Caco-2 (cell line): ENCODE data around the gene BLMH. TPM values are rescaled to one million over a fixed set of nuclear protein-coding genes. Genes with fewer than 3 reads are reported as not detected.

ENCODE experiments used
- BruUV-seq: library from RNA; stranded (reverse); fragments of 400-500 nt; replicated peaks from 2 replicates; lab custom pipeline; 2021; lab: Mats Ljungman, UMichigan
- CTCF ChIA-PET: fragments of 300-600 bp; sonication (Branson Sonifier 250); formaldehyde crosslinking; loops from one replicate; lab custom pipeline; 2022; ENCODE audit warnings: antibody characterized with exemption; lab: Charles Lee
- POLR2A ChIA-PET: fragments of 300-600 bp; sonication (Branson Sonifier 250); formaldehyde crosslinking; loops from one replicate; lab custom pipeline; 2022; ENCODE audit warnings: antibody characterized with exemption; lab: Charles Lee
- DNase-seq, 2 experiments: peaks; one replicate each; pipeline versions ENCODE4 v3.0.0 to v3.0.0-alpha.2; 2020 to 2022
- H3K27me3 ChIP-seq: replicated peaks from 2 replicates; pipeline ENCODE4 v1.6.0; 2011; ENCODE audit warnings: low read length; ENCODE audit not compliant: control insufficient read depth, insufficient read depth
- H3K36me3 ChIP-seq: 2 replicates; pipeline ENCODE4 v1.5.1; 2011; ENCODE audit warnings: low read length; ENCODE audit not compliant: control insufficient read depth, insufficient read depth
- H3K4me1 ChIP-seq: fragments of 250-450 bp; sonication (Bioruptor Pico); 2 replicates; pipeline ENCODE4 v1.5.1; 2020; ENCODE audit warnings: mild to moderate bottlenecking
- H3K4me3 ChIP-seq: 2 replicates; pipeline ENCODE4 v1.5.1; 2011; ENCODE audit warnings: low read depth, mild to moderate bottlenecking, control low read depth, low read length
- H3K9me3 ChIP-seq: fragments of 250-450 bp; sonication (Bioruptor Pico); 2 replicates; pipeline ENCODE4 v1.5.1; 2020; ENCODE audit warnings: mild to moderate bottlenecking, moderate library complexity
- H3K27ac Mint-ChIP-seq: one replicate; pipeline ENCODE4 v1.8.0; 2022; ENCODE audit warnings: mixed read lengths; ENCODE audit not compliant: unreplicated experiment
- H3K27me3 Mint-ChIP-seq: one replicate; pipeline ENCODE4 v1.8.0; 2022; ENCODE audit warnings: mixed read lengths; ENCODE audit not compliant: insufficient read depth, unreplicated experiment
- H3K36me3 Mint-ChIP-seq: one replicate; pipeline ENCODE4 v1.8.0; 2022; ENCODE audit warnings: mild to moderate bottlenecking, mixed read lengths; ENCODE audit not compliant: insufficient read depth, unreplicated experiment
- H3K4me1 Mint-ChIP-seq: one replicate; pipeline ENCODE4 v1.8.0; 2022; ENCODE audit warnings: low read depth, mixed read lengths; ENCODE audit not compliant: unreplicated experiment
- H3K4me3 Mint-ChIP-seq: one replicate; pipeline ENCODE4 v1.8.0; 2022; ENCODE audit warnings: mild to moderate bottlenecking, moderate library complexity, mixed read lengths; ENCODE audit not compliant: unreplicated experiment
- H3K9me3 Mint-ChIP-seq: one replicate; pipeline ENCODE4 v1.8.0; 2022; ENCODE audit warnings: mixed read lengths; ENCODE audit not compliant: unreplicated experiment
- intact Hi-C: fragments of 100-400 bp; cut with micrococcal nuclease; formaldehyde crosslinking; loops from one replicate; pipeline ENCODE4 v1.10.0; 2022; ENCODE audit not compliant: unreplicated experiment
- total RNA-seq: library from RNA; stranded (reverse); gene quantifications from 2 replicates; pipeline ENCODE4 v1.2.3, GENCODE V29; 2022
- TF ChIP-seq, protein P1 (sequence below), 2 experiments: fragments of 200-600 bp in 1 of 2; IDR thresholded peaks; 1 replicate in 1 of 2; 2 replicates in 1 of 2; pipeline versions ENCODE4 v1.5.1 to v1.8.0; 2011 to 2022; ENCODE audit warnings: antibody characterized with exemption in 1 of 2, control low read depth in 1 of 2, inconsistent platforms in 1 of 2, low read depth in 1 of 2, low read length in 1 of 2, mild to moderate bottlenecking in 1 of 2, moderate library complexity in 1 of 2; ENCODE audit not compliant: insufficient read depth in 1 of 2, severe bottlenecking in 1 of 2, unreplicated experiment in 1 of 2

BLMH gene
- total RNA-seq, 1 experiment from 2014 or later, result 56.1 TPM

- no peaks in the 10 kb centered on the region for H3K9me3 Mint-ChIP-seq
- no peak overlapping the region for H3K27ac Mint-ChIP-seq
- TF ChIP-seq, protein P1, sequence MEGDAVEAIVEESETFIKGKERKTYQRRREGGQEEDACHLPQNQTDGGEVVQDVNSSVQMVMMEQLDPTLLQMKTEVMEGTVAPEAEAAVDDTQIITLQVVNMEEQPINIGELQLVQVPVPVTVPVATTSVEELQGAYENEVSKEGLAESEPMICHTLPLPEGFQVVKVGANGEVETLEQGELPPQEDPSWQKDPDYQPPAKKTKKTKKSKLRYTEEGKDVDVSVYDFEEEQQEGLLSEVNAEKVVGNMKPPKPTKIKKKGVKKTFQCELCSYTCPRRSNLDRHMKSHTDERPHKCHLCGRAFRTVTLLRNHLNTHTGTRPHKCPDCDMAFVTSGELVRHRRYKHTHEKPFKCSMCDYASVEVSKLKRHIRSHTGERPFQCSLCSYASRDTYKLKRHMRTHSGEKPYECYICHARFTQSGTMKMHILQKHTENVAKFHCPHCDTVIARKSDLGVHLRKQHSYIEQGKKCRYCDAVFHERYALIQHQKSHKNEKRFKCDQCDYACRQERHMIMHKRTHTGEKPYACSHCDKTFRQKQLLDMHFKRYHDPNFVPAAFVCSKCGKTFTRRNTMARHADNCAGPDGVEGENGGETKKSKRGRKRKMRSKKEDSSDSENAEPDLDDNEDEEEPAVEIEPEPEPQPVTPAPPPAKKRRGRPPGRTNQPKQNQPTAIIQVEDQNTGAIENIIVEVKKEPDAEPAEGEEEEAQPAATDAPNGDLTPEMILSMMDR (IDR thresholded peaks at IDR 0.05; ENCODE audit: insufficient read depth in 1 of 2, low read depth in 1 of 2, low read length in 1 of 2, severe bottlenecking in 1 of 2, unreplicated experiment in 1 of 2), result no peak
- ChIA-PET CTCF (no interaction called here), POLR2A (no interaction called here)
- no peak overlapping the region for H3K4me3 Mint-ChIP-seq
- H3K4me1 Mint-ChIP-seq, result peaks cover 8% of the 10 kb centered on the region
- no peaks in the 10 kb centered on the region for H3K27me3 Mint-ChIP-seq
- no TSS peak for BruUV-seq
- no peak overlapping the region for H3K4me3 ChIP-seq
- intact Hi-C loops, result no loop called here
- DNase-seq, result no peak
- no peaks in the 10 kb centered on the region for H3K36me3 Mint-ChIP-seq
- no peaks in the 10 kb centered on the region for H3K27me3 ChIP-seq
- no peaks in the 10 kb centered on the region for H3K9me3 ChIP-seq
- H3K4me1 ChIP-seq, result 0 out of 2 replicates have a peak, but pooled peaks cover 4% of the 10 kb centered on the region
- H3K36me3 ChIP-seq, result no peaks in the 10 kb centered on the region
These were observed 20.5 kb upstream of the BLMH start for GRCh38 chr17:30312226-30312625.

GRCh38 chr17:30310562-30310961, 18.8 kb upstream of the BLMH start:
- H3K27me3 ChIP-seq, result no peaks in the 10 kb centered on the region
- no peaks in the 10 kb centered on the region for H3K36me3 ChIP-seq
- Mint-ChIP-seq H3K27ac (no peak overlapping the region), H3K9me3 (no peaks in the 10 kb centered on the region), H3K36me3 (no peaks in the 10 kb centered on the region), H3K27me3 (no peaks in the 10 kb centered on the region), H3K4me1 (peaks cover 13% of the 10 kb centered on the region), H3K4me3 (no peak overlapping the region)
- intact Hi-C loops, result no loop called here
- ChIA-PET POLR2A (no interaction called here), CTCF (no interaction called here)
- no TSS peak for BruUV-seq
- no peaks in the 10 kb centered on the region for H3K9me3 ChIP-seq
- no peak overlapping the region for H3K4me3 ChIP-seq
- no peak for DNase-seq
- TF ChIP-seq, protein P1 (IDR thresholded peaks at IDR 0.05; ENCODE audit: insufficient read depth in 1 of 2, low read depth in 1 of 2, low read length in 1 of 2, severe bottlenecking in 1 of 2, unreplicated experiment in 1 of 2), result no peak
- 0 out of 2 replicates have a peak, but pooled peaks cover 4% of the 10 kb centered on the region for H3K4me1 ChIP-seq

DNA sequence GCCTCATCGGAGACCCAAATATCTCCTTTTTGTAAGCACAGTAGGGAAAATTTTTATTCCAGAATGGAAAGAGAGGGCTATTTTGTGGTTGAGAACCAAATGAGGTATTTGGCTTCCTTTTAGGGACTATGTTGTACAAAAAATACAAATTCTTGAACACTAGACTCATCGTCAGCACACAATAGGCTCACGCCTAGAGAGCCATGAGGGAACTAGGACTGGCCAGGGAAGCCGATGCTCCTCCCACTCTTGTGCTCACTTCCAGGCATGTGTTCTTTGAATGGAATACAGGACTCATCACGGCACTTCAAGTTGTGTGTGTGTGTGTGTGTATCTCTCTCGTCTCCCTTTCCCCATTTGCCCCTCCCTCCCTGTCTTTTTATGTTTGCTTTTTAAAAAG, 17.8 kb upstream of the BLMH start:
- H3K4me3 Mint-ChIP-seq, result no peak overlapping the region
- H3K9me3 ChIP-seq, result no peaks in the 10 kb centered on the region
- BruUV-seq, result no TSS peak
- TF ChIP-seq, protein P1 (IDR thresholded peaks at IDR 0.05; ENCODE audit: insufficient read depth in 1 of 2, low read depth in 1 of 2, low read length in 1 of 2, severe bottlenecking in 1 of 2, unreplicated experiment in 1 of 2), result no peak
- H3K27ac Mint-ChIP-seq, result no peak overlapping the region
- H3K9me3 Mint-ChIP-seq, result no peaks in the 10 kb centered on the region
- POLR2A ChIA-PET, result no interaction called here
- peaks cover 14% of the 10 kb centered on the region for H3K4me1 Mint-ChIP-seq
- no peak overlapping the region for H3K4me3 ChIP-seq
- no peaks in the 10 kb centered on the region for H3K27me3 ChIP-seq
- no peak for DNase-seq
- intact Hi-C loops, result no loop called here
- CTCF ChIA-PET, result no interaction called here
- H3K4me1 ChIP-seq, result no peaks in the 10 kb centered on the region
- no peaks in the 10 kb centered on the region for H3K27me3 Mint-ChIP-seq
- H3K36me3 ChIP-seq, result no peaks in the 10 kb centered on the region
- no peaks in the 10 kb centered on the region for H3K36me3 Mint-ChIP-seq
